GM19455 (cell line): ENCODE results near the gene UPK1A.
A peak's percentile ranks its signal among the peaks of the same experiment; 100 is the strongest.
"Not testable (repeated sequence)": the region's sequence is repeated elsewhere in the genome, so short reads cannot be mapped to it uniquely, and the experiment has no call there.

Experiments
- ATAC-seq: cut with Tn5 transposase; IDR thresholded peaks from one replicate; pipeline ENCODE4 v1.9.1; 2021; ENCODE audit not compliant: unreplicated experiment

The UPK1A gene

DNA sequence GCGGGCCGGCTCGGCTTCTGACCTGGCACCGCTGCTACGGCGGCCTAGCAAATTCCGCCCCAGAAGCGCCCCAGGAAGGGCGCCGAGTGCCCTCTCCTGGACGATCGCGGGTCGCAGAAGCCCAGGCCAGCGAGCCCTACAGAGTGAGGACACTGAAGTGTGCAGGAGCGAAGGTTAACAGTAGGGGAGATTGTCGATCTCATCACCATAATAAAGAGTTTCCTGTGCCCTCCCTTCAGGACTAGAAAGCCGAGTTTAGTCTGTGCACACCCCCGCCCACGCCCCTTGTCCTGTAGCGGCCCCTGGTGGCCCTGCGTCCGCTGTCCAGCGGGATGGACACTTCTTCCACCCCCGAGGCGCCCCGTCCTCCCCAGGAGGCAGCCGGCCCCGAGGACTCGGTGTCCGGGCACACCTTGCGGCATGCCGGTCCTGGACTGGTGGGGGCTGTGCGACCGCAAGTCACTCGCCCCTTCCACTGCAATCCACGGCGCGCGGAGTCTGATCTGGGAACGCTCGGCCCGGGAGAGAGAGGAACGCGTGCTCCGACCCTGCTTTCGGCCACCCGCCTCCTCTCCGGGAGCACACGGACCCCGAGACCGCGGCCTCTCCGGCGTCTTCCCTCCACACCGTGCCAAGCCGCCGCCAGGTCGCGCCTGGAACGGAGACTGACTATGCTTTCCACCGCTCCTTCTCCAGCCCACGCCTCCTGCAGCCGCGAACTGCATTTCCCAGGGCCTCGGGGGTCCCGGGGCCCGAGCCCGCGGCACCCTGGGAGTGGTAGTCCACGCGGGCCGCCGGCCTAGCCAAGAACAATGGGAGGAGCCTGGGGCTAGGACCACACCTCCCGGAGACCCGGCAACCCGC is 50.7 kb downstream of the UPK1A start:
- peak; percentile 49 for ATAC-seq

DNA sequence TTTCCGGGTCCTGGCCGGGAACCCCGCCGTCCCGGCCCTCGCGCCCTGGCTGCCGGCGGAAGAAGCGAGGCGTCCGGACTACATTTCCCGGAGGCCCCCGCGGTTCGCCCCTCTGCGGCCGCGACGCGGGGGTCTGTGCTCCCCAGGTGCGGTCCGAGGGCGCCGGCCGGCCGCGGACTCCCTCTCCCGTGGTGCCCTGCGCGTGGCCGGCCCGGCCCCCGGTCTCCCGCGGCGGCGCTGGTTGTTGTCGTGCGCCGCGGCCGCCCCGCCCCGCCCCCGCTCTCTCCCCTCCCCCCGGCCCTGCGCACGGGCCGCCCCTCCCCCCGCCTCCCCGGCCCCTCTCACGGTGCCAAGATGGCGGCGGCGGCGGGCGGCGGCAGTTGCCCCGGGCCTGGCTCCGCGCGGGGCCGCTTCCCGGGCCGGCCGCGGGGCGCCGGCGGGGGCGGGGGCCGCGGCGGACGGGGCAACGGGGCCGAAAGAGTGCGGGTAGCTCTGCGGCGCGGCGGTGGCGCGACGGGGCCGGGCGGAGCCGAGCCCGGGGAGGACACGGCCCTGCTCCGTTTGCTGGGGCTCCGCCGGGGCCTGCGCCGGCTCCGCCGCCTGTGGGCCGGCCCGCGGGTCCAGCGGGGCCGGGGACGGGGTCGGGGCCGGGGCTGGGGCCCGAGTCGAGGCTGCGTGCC is 51.5 kb downstream of the UPK1A start, which contains the start of gene KMT2B:
Gene KMT2B, plus strand, starts transcription at position 339 of the 680 bp plus-strand sequence. Its CDS starts 16 bp downstream, at position 355.
- peak; percentile 41 for ATAC-seq

DNA sequence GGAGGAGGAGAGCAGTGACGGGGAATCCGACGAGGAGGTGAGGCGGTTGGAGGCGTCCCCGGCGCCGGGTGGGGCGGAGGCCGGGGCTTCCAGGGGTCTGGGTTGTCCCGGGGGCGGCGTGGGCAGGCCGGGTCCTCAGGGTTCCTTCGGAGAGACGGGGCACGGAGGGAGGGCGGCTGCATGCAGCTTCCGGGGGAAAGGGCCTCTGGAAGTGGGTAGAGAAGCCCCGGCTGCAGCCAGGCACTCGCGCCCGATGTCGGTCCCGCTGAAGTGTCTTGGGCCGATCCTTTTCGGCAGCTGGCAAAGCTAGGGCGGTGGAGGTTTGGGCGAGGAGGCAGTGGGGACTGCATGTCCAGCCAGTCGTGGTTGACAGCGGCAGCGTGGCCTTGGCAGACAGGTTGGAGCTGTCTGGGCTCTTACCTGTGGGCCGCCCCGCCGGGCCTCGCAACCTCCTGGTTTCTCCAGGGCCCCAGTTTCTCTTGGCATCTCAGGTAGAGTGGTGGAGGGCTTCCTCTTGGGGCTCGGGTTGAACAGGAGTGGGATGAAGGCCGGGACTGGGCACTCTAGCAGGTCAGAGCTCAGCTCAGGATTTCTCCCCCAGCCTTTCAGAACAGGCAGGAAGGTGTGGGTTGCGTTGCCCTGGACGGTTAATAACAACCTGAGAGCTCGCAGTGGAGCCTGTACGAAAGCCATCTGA is 52.2 kb downstream of the UPK1A start:
- ATAC-seq, result peak; percentile 5

DNA sequence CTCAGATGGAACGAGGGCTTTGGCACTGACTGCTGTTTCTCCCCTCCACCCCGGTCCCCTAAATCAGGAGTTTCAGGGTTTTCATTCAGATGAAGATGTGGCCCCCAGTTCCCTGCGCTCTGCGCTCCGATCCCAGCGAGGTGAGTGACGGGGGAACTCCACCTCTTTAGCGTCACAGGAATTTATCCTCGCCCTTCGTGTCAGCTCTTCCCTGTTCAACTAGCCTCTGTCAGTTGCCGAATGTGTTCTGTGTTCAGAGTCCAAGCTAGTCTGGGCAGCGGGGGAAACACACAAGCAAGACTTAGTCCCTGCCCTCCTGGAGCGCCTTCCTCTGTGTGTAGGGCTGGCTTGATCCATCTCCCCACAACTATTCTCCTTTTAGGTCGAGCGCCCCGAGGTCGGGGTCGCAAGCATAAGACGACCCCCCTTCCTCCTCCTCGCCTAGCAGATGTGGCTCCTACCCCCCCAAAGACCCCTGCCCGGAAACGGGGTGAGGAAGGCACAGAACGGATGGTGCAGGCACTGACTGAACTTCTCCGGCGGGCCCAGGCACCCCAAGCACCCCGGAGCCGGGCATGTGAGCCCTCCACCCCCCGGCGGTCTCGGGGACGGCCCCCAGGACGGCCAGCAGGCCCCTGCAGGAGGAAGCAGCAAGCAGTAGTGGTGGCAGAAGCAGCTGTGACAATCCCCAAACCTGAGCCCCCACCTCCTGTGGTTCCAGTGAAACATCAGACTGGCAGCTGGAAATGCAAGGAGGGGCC is 53.3 kb downstream of the UPK1A start:
- ATAC-seq, result no peak

DNA sequence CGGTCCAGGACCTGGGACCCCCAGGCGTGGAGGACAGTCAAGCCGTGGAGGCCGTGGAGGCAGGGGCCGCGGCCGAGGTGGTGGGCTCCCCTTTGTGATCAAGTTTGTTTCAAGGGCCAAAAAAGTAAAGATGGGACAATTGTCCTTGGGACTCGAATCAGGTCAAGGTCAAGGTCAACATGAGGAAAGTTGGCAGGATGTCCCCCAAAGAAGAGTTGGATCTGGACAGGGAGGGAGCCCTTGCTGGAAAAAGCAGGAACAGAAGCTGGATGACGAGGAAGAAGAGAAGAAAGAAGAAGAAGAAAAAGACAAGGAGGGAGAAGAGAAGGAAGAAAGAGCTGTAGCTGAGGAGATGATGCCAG is 53.8 kb downstream of the UPK1A start:
- ATAC-seq, result no peak

DNA sequence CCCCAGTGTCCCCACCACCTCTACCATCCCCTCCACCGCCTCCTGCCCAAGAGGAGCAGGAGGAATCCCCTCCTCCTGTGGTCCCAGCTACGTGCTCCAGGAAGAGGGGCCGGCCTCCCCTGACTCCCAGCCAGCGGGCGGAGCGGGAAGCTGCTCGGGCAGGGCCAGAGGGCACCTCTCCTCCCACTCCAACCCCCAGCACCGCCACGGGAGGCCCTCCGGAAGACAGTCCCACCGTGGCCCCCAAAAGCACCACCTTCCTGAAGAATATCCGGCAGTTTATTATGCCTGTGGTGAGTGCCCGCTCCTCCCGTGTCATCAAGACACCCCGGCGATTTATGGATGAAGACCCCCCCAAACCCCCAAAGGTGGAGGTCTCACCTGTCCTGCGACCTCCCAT is 54.3 kb downstream of the UPK1A start:
- no peak for ATAC-seq

DNA sequence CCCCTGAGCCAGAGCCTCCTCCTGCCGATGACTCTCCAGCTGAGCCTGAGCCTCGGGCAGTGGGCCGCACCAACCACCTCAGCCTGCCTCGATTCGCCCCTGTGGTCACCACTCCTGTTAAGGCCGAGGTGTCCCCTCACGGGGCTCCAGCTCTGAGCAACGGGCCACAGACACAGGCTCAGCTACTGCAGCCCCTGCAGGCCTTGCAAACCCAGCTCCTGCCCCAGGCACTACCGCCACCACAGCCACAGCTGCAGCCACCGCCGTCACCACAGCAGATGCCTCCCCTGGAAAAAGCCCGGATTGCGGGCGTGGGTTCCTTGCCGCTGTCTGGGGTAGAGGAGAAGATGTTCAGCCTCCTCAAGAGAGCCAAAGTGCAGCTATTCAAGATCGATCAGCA is 55.1 kb downstream of the UPK1A start:
- no peak for ATAC-seq

DNA sequence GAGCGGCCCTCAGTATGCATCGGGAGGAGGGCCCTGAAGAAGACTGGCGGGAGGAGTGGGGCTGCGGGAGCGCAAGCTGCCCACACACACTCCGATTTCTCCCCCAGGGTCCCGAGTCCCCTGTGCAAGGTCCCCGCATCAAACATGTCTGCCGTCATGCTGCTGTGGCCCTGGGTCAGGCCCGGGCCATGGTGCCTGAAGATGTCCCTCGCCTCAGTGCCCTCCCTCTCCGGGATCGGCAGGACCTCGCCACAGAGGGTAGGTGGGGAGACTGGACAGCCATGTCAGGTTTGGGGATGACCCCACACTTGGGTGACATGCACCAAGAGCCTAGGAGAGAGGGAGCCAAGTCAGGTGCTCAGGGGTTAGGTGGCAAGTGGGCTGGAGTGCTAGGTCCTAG is 56.1 kb downstream of the UPK1A start:
- ATAC-seq, result no peak

DNA sequence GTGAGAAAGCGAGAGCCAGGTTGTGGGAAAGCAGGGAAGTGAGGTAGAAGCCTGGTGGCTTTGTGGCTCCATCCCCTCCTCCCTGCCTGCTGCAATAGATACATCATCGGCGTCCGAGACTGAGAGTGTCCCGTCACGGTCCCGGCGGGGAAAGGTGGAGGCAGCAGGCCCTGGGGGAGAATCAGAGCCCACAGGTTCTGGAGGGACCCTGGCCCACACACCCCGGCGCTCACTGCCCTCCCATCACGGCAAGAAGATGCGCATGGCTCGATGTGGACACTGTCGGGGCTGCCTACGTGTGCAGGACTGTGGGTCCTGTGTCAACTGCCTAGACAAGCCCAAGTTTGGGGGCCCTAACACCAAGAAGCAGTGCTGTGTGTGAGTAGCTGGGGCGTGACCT is 56.6 kb downstream of the UPK1A start:
- no peak for ATAC-seq

DNA sequence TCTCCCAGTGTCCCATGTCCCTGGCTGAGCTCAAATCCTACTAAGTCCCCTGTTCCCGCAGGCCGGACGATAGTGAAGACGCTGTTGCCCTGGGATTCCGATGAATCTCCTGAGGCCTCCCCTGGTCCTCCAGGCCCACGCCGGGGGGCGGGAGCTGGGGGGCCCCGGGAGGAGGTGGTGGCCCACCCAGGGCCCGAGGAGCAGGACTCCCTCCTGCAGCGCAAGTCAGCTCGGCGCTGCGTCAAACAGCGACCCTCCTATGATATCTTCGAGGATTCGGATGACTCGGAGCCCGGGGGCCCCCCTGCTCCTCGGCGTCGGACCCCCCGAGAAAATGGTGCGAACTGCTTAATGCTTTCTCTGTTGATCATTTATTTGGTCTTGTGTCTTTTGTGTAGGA is 57.4 kb downstream of the UPK1A start:
- ATAC-seq, result no peak

DNA sequence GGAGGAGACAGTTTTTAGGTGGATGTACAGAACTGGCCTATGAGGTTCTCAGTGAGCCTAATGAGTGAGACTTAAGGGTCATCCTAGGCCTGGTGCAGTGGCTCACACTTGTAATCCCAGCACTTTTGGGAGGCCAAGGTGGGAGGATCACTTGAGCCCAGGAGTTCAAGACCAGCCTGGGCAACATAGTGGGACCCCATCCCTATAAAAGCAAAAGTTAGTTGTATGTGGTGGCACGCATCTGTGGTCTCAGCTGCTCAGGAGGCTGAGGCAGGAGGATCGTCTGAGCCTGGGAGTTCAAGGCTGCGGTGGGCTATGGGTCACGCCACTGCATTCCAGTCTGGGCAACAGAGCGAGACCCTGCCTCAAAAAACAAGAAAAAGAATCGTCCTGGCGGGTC is 57.8 kb downstream of the UPK1A start:
- not testable (repeated sequence) for ATAC-seq

DNA sequence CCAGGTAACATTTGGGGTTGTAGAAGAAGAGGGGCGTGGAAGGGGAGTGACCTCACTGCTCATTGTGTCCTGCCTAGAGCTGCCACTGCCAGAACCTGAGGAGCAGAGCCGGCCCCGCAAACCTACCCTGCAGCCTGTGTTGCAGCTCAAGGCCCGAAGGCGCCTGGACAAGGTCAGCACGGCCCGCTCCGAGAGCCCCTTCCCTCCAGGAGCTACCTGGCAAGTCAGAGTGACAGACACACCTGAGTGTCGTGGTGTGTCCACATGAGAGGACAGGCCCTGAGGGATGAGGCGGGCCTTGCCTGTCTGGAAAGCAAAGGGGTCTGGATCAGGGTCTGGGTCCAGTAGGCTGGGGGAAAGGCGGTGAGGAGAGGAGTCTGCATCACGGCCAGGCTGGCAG is 58.2 kb downstream of the UPK1A start:
- no peak for ATAC-seq

DNA sequence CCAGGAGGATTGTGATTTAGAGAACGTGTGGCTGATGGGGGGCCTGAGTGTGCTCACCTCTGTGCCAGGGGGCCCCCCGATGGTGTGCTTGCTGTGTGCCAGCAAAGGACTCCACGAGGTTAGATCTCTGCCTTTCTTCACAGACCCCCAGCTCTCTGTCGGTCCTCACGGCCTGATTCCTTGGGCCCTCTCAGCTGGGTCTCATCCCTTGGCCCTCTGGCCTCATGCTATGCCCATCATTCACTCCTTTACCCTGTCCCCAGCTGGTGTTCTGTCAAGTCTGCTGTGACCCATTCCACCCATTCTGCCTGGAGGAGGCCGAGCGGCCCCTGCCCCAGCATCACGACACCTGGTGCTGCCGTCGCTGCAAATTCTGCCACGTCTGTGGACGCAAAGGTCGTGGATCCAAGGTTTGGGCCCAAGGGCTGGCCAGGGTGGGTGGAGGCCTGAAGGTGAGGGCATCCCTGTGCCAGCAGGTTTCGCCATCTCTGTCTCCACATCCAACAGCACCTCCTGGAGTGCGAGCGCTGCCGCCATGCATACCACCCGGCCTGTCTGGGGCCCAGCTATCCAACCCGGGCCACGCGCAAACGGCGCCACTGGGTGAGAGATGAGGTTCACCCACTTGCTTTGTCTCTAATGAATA is 59.0 kb downstream of the UPK1A start:
- ATAC-seq, result no peak

DNA sequence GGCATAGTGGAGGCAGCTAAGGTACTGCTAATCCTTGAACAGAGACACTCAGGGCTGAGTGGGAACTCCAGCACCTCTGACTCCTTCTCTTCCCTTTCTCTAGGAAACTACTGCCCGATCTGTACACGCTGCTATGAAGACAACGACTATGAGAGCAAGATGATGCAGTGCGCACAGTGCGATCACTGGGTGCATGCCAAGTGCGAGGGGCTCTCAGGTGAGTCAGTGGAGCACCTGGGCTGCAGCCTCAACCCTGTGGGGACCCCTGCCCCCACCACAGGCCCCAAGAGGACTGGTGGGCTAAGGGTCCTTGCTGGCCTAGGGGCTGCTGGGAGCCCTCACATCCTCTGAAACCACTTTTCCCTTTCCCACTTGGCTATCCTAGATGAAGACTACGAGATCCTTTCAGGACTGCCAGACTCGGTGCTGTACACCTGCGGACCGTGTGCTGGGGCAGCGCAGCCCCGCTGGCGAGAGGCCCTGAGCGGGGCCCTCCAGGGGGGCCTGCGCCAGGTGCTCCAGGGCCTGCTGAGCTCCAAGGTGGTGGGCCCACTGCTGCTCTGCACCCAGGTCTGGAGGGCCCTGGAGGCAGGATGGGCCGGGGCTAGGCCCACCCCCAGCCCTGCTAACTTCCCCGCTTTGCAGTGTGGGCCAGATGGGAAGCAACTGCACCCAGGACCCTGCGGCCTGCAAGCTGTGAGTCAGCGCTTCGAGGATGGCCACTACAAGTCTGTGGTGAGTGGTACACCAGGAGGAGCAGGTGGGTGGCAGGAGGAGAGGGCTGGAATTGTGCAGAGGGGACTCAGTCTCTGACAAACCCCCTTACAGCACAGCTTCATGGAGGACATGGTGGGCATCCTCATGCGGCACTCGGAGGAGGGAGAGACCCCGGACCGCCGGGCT is 61.0 kb downstream of the UPK1A start:
- no peak for ATAC-seq
